Vagina (tissue), 2 donors: ENCODE data around the gene TCHH.

Source experiments
- POLR2A ChIP-seq, 2 donors: fragments of 450-650 bp; IDR thresholded peaks; one replicate each; pipeline ENCODE4 v1.6.1; 2017; ENCODE audit warnings: antibody characterized with exemption in 2 of 2, mild to moderate bottlenecking in 2 of 2, moderate library complexity in 2 of 2
- POLR2AphosphoS5 ChIP-seq, 2 donors: sonication (generic); formaldehyde crosslinking; IDR thresholded peaks; one replicate each; pipeline ENCODE4 v1.9.0; 2017; ENCODE audit warnings: antibody characterized with exemption in 2 of 2, mild to moderate bottlenecking in 2 of 2, low read depth in 1 of 2; ENCODE audit not compliant: insufficient read depth in 1 of 2
- TF ChIP-seq, protein P1 (sequence below), 3 experiments: fragments of 450-650 bp in 2 of 3; fragments of 200-600 bp in 1 of 3; sonication (generic) in 1 of 3; IDR thresholded peaks; one replicate each; pipeline ENCODE4 v1.5.1; 2017 to 2019; ENCODE audit warnings: antibody characterized with exemption in 3 of 3, mild to moderate bottlenecking in 2 of 3, moderate library complexity in 2 of 3

DNA sequence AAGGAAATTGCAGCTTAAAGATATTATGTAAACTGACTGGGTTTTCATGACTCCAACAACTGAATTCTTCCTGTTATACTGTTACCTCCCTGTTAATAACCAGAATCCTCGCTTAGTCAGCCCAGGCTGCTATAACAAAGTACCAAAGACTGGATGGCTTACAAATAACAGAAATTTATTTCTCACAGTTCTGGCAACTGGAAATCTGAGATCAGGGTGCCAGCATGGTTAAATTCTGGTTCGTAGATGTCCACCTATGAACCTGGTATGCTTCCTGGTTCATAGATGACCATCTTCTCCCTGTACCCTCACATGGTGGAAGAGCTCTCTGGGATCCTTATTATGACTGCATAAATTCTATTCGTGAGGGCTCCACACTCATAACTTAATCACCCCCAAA, 18.3 kb downstream of the TCHH start:
- TF ChIP-seq, protein P1, sequence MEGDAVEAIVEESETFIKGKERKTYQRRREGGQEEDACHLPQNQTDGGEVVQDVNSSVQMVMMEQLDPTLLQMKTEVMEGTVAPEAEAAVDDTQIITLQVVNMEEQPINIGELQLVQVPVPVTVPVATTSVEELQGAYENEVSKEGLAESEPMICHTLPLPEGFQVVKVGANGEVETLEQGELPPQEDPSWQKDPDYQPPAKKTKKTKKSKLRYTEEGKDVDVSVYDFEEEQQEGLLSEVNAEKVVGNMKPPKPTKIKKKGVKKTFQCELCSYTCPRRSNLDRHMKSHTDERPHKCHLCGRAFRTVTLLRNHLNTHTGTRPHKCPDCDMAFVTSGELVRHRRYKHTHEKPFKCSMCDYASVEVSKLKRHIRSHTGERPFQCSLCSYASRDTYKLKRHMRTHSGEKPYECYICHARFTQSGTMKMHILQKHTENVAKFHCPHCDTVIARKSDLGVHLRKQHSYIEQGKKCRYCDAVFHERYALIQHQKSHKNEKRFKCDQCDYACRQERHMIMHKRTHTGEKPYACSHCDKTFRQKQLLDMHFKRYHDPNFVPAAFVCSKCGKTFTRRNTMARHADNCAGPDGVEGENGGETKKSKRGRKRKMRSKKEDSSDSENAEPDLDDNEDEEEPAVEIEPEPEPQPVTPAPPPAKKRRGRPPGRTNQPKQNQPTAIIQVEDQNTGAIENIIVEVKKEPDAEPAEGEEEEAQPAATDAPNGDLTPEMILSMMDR (IDR thresholded peaks at IDR 0.05), result no peak
- TF ChIP-seq POLR2A (IDR thresholded peaks at IDR 0.05) (no peak), POLR2AphosphoS5 (IDR thresholded peaks at IDR 0.05; ENCODE audit: insufficient read depth in 1 of 2, low read depth in 1 of 2) (no peak)
